Right atrium auricular region (tissue), 2 donors: ENCODE results near the gene SERGEF. TPM values are rescaled to one million over a fixed set of nuclear protein-coding genes. Genes with fewer than 3 reads are reported as not detected.
"Not testable (repeated sequence)": the region's sequence is repeated elsewhere in the genome, so short reads cannot be mapped to it uniquely, and the experiment has no call there.

Source experiments
- DNase-seq: peaks from one replicate; pipeline ENCODE4 v3.0.0-alpha.2; 2019; ENCODE audit warnings: low spot score
- H3K27ac ChIP-seq, 2 donors: fragments of 200-600 bp; sonication (generic); 1 replicate in 1 of 2; 2 replicates in 1 of 2; pipeline ENCODE4 v1.5.1; 2016 to 2019
- H3K27me3 ChIP-seq, 2 donors: fragments of 200-600 bp; sonication (generic); one replicate each; pipeline versions ENCODE4 v1.5.1 to v1.6.0; 2017 to 2019
- H3K36me3 ChIP-seq: fragments of 200-600 bp; sonication (generic); one replicate; pipeline ENCODE4 v1.5.1; 2016
- H3K4me1 ChIP-seq, 2 donors: fragments of 200-600 bp; sonication (generic); one replicate each; pipeline versions ENCODE4 v1.5.1 to v1.6.0; 2017 to 2019
- H3K4me3 ChIP-seq, 2 donors: fragments of 200-600 bp; sonication (generic); 1 replicate in 1 of 2; 2 replicates in 1 of 2; pipeline ENCODE4 v1.5.1; 2017 to 2019; ENCODE audit warnings: mild to moderate bottlenecking in 1 of 2, moderate library complexity in 1 of 2
- H3K9me3 ChIP-seq, 2 donors: fragments of 200-600 bp; sonication (generic); one replicate each; pipeline ENCODE4 v1.5.1; 2019
- total RNA-seq, 2 donors: library from RNA; depleted of rRNA; stranded (reverse); fragments of >200 nt; gene quantifications; one replicate each; pipeline ENCODE4 v1.1.0, GENCODE V29; 2016
- TF ChIP-seq, protein P1 (sequence below), 2 donors: fragments of 200-600 bp; sonication (generic); IDR thresholded peaks; one replicate each; pipeline ENCODE4 v1.5.1; 2019; ENCODE audit warnings: antibody characterized with exemption in 2 of 2

The SERGEF gene
- total RNA-seq, 2 donors from 2014 or later: 18.1 to 27.6 TPM

- TF ChIP-seq, protein P1, sequence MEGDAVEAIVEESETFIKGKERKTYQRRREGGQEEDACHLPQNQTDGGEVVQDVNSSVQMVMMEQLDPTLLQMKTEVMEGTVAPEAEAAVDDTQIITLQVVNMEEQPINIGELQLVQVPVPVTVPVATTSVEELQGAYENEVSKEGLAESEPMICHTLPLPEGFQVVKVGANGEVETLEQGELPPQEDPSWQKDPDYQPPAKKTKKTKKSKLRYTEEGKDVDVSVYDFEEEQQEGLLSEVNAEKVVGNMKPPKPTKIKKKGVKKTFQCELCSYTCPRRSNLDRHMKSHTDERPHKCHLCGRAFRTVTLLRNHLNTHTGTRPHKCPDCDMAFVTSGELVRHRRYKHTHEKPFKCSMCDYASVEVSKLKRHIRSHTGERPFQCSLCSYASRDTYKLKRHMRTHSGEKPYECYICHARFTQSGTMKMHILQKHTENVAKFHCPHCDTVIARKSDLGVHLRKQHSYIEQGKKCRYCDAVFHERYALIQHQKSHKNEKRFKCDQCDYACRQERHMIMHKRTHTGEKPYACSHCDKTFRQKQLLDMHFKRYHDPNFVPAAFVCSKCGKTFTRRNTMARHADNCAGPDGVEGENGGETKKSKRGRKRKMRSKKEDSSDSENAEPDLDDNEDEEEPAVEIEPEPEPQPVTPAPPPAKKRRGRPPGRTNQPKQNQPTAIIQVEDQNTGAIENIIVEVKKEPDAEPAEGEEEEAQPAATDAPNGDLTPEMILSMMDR (IDR thresholded peaks at IDR 0.05): no peak
- DNase-seq: no peak
- Histone ChIP-seq H3K27me3 (no peaks in the 10 kb centered on the region), H3K27ac (no peak overlapping the region), H3K4me1 (peaks cover 0 to 19% of the 10 kb centered on the region in 2 donors), H3K36me3 (no peaks in the 10 kb centered on the region), H3K4me3 (no peak overlapping the region), H3K9me3 (no peaks in the 10 kb centered on the region)
Measured at GRCh38 chr11:18010121-18010670, 2.7 kb downstream of the SERGEF start.

DNA sequence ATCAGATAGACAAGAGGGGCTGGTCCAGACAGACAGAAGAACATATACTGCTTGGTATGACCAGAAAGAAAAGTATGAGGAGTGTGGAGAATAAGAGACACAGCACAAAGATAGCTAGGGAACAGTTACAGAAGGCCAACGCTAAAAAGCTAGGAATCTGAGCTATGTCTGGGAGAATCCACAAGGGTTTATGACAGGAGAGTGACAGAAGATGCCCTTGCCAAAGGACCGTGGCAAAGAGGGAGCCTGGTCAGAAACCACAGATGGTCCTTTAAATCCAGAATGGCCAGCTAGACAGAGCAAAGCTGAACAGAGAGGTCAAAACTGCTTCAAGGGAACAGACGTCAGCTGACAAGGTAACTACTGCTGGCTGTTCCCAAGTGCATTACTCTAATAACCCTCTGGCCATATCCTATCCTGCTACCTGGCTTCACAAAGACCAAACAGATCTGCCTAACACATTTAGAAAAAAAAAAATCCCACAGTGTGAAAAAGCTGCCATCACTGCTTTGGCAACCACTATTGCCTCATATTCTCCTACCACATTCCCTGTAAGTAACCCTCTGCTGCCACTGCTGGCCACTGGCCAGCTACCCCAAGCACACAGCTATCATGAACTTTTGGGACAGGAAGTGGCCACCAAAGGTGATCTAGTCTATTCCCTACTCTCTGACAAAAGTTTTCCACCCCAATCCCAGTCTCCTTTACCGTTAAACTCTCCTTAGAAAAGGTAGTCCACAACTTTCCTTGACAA is 7.3 kb downstream of the SERGEF start:
- TF ChIP-seq, protein P1 (IDR thresholded peaks at IDR 0.05): no peak
- Histone ChIP-seq H3K4me3 (no peak overlapping the region), H3K4me1 (no peaks in the 10 kb centered on the region), H3K27ac (no peak overlapping the region), H3K9me3 (no peaks in the 10 kb centered on the region), H3K27me3 (no peaks in the 10 kb centered on the region), H3K36me3 (peaks cover 25% of the 10 kb centered on the region)
- DNase-seq: no peak

DNA sequence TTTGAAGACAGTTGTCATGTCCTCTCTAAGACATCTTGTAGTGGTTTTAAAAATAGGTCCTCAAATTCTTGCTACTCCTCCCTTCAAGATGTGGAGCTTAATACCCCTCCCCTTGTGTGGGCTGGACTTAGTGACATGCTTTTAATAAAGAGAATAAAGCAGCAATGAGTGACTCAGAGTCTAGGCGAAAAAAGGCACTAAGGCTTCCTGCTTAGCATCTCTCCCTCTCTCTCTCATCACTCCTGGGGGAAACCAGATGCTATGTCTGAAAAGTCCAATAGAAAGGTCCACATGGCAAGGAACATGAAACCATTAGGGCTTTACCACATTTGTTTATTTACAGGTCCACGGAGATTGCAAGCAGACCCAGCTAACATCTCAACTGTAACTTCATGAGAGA is 11.7 kb downstream of the SERGEF start:
- TF ChIP-seq, protein P1 (IDR thresholded peaks at IDR 0.05): no peak
- Histone ChIP-seq H3K27me3 (no peaks in the 10 kb centered on the region), H3K4me1 (no peaks in the 10 kb centered on the region), H3K36me3 (peaks cover 30% of the 10 kb centered on the region), H3K4me3 (no peak overlapping the region), H3K27ac (no peak overlapping the region), H3K9me3 (no peaks in the 10 kb centered on the region)
- DNase-seq: no peak

DNA sequence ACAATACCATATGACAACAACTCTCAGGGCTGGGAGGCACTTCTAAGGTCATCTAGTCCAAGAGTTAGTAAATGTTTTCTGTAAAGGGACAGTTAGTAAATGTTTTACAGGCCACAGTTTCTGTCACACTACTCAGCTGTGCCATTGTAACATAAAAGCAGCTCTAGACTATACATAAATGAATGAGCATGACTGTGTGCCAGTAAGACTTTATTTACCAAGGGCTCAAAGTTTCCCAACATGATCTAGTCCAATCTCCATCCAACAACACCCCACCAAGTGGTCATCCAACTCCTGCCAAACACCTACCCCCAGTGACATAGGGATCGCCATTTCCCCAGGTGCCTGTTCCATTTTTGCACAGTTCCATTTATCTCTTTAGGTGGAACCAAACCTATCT is 12.1 kb downstream of the SERGEF start:
- TF ChIP-seq, protein P1 (IDR thresholded peaks at IDR 0.05): no peak
- DNase-seq: no peak
- Histone ChIP-seq H3K9me3 (no peaks in the 10 kb centered on the region), H3K27ac (no peak overlapping the region), H3K36me3 (peaks cover 30% of the 10 kb centered on the region), H3K4me3 (no peak overlapping the region), H3K27me3 (no peaks in the 10 kb centered on the region), H3K4me1 (no peaks in the 10 kb centered on the region)

- H3K27me3 ChIP-seq, DNase-seq, H3K4me3 ChIP-seq, H3K27ac ChIP-seq, H3K9me3 ChIP-seq, H3K4me1 ChIP-seq: not testable (repeated sequence)
- peaks cover 30% of the 10 kb centered on the region for H3K36me3 ChIP-seq
Measured at GRCh38 chr11:18000128-18000527, 12.7 kb downstream of the SERGEF start.

GRCh38 chr11:17992916-17993315 is 19.9 kb downstream of the SERGEF start:
- Histone ChIP-seq H3K9me3 (no peaks in the 10 kb centered on the region), H3K4me1 (no peaks in the 10 kb centered on the region), H3K4me3 (no peak overlapping the region), H3K27me3 (no peaks in the 10 kb centered on the region), H3K27ac (no peak overlapping the region), H3K36me3 (peaks cover 7% of the 10 kb centered on the region)
- TF ChIP-seq, protein P1 (IDR thresholded peaks at IDR 0.05): no peak
- no peak for DNase-seq
